Liver (tissue), 3 donors: Measurements from ENCODE around the gene USP46.

Source experiments
- EGR1 ChIP-seq, 2 donors: IDR thresholded peaks; 2 replicates each; pipeline ENCODE4 v1.6.1; 2016 to 2018; ENCODE audit warnings: antibody characterized with exemption in 2 of 2, low read depth in 2 of 2
- FOXA1 ChIP-seq: IDR thresholded peaks from 2 replicates; pipeline ENCODE4 v1.6.1; 2016; ENCODE audit warnings: antibody characterized with exemption
- HNF4A ChIP-seq, 2 donors: conservative IDR thresholded peaks; 2 replicates each; pipeline ENCODE4 v1.6.1; 2016; ENCODE audit warnings: antibody characterized with exemption in 2 of 2, mild to moderate bottlenecking in 2 of 2
- JUND ChIP-seq, 2 donors: IDR thresholded peaks; 2 replicates each; pipeline ENCODE4 v1.6.1; 2016; ENCODE audit warnings: antibody characterized with exemption in 2 of 2
- MAX ChIP-seq: IDR thresholded peaks from 2 replicates; pipeline ENCODE4 v1.6.1; 2016; ENCODE audit warnings: antibody characterized with exemption
- RAD21 ChIP-seq, 2 donors: IDR thresholded peaks; 2 replicates each; pipeline ENCODE4 v1.6.1; 2016; ENCODE audit warnings: antibody characterized with exemption in 2 of 2, mild to moderate bottlenecking in 2 of 2
- RXRA ChIP-seq, 2 donors: IDR thresholded peaks; 2 replicates each; pipeline ENCODE4 v1.6.1; 2017 to 2018; ENCODE audit warnings: antibody characterized with exemption in 2 of 2, mild to moderate bottlenecking in 1 of 2
- SP1 ChIP-seq: IDR thresholded peaks from 2 replicates; pipeline ENCODE4 v1.6.1; 2018; ENCODE audit warnings: antibody characterized with exemption, mild to moderate bottlenecking
- TAF1 ChIP-seq: conservative IDR thresholded peaks from 2 replicates; pipeline ENCODE4 v1.6.1; 2016; ENCODE audit warnings: antibody characterized with exemption, mild to moderate bottlenecking
- YY1 ChIP-seq: IDR thresholded peaks from 2 replicates; pipeline ENCODE4 v1.6.1; 2016; ENCODE audit warnings: antibody characterized with exemption, mild to moderate bottlenecking
- TF ChIP-seq, protein P1 (sequence below): fragments of 150-350 bp; IDR thresholded peaks from 2 replicates; pipeline ENCODE4 v1.5.1; 2017; ENCODE audit warnings: improper control_type of control experiment, low read depth, low read length; ENCODE audit not compliant: missing input control
- TF ChIP-seq, protein P2 (sequence below): IDR thresholded peaks from 2 replicates; pipeline ENCODE4 v1.6.1; 2016; ENCODE audit warnings: antibody characterized with exemption
- TF ChIP-seq, protein P3 (sequence below): IDR thresholded peaks from 2 replicates; pipeline ENCODE4 v1.6.1; 2016; ENCODE audit warnings: antibody characterized with exemption, mild to moderate bottlenecking
- TF ChIP-seq, protein P4 (sequence below): IDR thresholded peaks from 2 replicates; pipeline ENCODE4 v1.6.1; 2016; ENCODE audit warnings: antibody characterized with exemption
- donor health status: healthy.
- donor health status: healthy.

- TF ChIP-seq, protein P1, sequence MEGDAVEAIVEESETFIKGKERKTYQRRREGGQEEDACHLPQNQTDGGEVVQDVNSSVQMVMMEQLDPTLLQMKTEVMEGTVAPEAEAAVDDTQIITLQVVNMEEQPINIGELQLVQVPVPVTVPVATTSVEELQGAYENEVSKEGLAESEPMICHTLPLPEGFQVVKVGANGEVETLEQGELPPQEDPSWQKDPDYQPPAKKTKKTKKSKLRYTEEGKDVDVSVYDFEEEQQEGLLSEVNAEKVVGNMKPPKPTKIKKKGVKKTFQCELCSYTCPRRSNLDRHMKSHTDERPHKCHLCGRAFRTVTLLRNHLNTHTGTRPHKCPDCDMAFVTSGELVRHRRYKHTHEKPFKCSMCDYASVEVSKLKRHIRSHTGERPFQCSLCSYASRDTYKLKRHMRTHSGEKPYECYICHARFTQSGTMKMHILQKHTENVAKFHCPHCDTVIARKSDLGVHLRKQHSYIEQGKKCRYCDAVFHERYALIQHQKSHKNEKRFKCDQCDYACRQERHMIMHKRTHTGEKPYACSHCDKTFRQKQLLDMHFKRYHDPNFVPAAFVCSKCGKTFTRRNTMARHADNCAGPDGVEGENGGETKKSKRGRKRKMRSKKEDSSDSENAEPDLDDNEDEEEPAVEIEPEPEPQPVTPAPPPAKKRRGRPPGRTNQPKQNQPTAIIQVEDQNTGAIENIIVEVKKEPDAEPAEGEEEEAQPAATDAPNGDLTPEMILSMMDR: no peak
- TF ChIP-seq, protein P2, sequence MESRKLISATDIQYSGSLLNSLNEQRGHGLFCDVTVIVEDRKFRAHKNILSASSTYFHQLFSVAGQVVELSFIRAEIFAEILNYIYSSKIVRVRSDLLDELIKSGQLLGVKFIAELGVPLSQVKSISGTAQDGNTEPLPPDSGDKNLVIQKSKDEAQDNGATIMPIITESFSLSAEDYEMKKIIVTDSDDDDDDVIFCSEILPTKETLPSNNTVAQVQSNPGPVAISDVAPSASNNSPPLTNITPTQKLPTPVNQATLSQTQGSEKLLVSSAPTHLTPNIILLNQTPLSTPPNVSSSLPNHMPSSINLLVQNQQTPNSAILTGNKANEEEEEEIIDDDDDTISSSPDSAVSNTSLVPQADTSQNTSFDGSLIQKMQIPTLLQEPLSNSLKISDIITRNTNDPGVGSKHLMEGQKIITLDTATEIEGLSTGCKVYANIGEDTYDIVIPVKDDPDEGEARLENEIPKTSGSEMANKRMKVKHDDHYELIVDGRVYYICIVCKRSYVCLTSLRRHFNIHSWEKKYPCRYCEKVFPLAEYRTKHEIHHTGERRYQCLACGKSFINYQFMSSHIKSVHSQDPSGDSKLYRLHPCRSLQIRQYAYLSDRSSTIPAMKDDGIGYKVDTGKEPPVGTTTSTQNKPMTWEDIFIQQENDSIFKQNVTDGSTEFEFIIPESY: no peak
- TF ChIP-seq TAF1 (no peak), RXRA (IDR thresholded peaks at IDR 0.05) (no peak), EGR1 (IDR thresholded peaks at IDR 0.05; ENCODE audit: low read depth in 2 of 2) (no peak), YY1 (no peak), RAD21 (IDR thresholded peaks at IDR 0.05) (no peak), SP1 (no peak), FOXA1 (no peak), JUND (IDR thresholded peaks at IDR 0.05) (no peak), HNF4A (conservative IDR thresholded peaks at IDR 0.05) (no peak), MAX (no peak)
- TF ChIP-seq, protein P3, sequence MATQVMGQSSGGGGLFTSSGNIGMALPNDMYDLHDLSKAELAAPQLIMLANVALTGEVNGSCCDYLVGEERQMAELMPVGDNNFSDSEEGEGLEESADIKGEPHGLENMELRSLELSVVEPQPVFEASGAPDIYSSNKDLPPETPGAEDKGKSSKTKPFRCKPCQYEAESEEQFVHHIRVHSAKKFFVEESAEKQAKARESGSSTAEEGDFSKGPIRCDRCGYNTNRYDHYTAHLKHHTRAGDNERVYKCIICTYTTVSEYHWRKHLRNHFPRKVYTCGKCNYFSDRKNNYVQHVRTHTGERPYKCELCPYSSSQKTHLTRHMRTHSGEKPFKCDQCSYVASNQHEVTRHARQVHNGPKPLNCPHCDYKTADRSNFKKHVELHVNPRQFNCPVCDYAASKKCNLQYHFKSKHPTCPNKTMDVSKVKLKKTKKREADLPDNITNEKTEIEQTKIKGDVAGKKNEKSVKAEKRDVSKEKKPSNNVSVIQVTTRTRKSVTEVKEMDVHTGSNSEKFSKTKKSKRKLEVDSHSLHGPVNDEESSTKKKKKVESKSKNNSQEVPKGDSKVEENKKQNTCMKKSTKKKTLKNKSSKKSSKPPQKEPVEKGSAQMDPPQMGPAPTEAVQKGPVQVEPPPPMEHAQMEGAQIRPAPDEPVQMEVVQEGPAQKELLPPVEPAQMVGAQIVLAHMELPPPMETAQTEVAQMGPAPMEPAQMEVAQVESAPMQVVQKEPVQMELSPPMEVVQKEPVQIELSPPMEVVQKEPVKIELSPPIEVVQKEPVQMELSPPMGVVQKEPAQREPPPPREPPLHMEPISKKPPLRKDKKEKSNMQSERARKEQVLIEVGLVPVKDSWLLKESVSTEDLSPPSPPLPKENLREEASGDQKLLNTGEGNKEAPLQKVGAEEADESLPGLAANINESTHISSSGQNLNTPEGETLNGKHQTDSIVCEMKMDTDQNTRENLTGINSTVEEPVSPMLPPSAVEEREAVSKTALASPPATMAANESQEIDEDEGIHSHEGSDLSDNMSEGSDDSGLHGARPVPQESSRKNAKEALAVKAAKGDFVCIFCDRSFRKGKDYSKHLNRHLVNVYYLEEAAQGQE: no peak
- TF ChIP-seq, protein P4, sequence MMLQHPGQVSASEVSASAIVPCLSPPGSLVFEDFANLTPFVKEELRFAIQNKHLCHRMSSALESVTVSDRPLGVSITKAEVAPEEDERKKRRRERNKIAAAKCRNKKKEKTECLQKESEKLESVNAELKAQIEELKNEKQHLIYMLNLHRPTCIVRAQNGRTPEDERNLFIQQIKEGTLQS: no peak
Observed at GRCh38 chr4:52606726-52607125, 52.4 kb downstream of the USP46 start.
